Glutamatergic neuron (in vitro differentiated cells): ENCODE data around the gene ZSCAN18. TPM values are rescaled to one million over a fixed set of nuclear protein-coding genes. Genes with fewer than 3 reads are reported as not detected.

Experiments
- DNase-seq: peaks from one replicate; pipeline ENCODE4 v3.0.0; 2022
- H3K27ac Mint-ChIP-seq: one replicate; pipeline ENCODE4 v1.8.0; 2020; ENCODE audit warnings: mild to moderate bottlenecking, mixed read lengths, inconsistent platforms; ENCODE audit not compliant: unreplicated experiment
- H3K27me3 Mint-ChIP-seq: one replicate; pipeline ENCODE4 v1.8.0; 2020; ENCODE audit warnings: mild to moderate bottlenecking, moderate library complexity, mixed read lengths, inconsistent platforms; ENCODE audit not compliant: unreplicated experiment
- H3K36me3 Mint-ChIP-seq: one replicate; pipeline ENCODE4 v1.8.0; 2020; ENCODE audit warnings: mild to moderate bottlenecking, mixed read lengths, inconsistent platforms; ENCODE audit not compliant: unreplicated experiment
- H3K4me1 Mint-ChIP-seq: one replicate; pipeline ENCODE4 v1.8.0; 2020; ENCODE audit warnings: mild to moderate bottlenecking, low read depth, mixed read lengths, inconsistent platforms; ENCODE audit not compliant: unreplicated experiment
- H3K4me3 Mint-ChIP-seq: one replicate; pipeline ENCODE4 v1.8.0; 2020; ENCODE audit warnings: mild to moderate bottlenecking, mixed read lengths, inconsistent platforms; ENCODE audit not compliant: unreplicated experiment
- H3K9me3 Mint-ChIP-seq: one replicate; pipeline ENCODE4 v1.8.0; 2020; ENCODE audit warnings: mild to moderate bottlenecking, moderate library complexity, mixed read lengths, inconsistent platforms; ENCODE audit not compliant: unreplicated experiment
- total RNA-seq: library from RNA; stranded (reverse); fragmentation: NEBNext Ultra II Directional; extraction: Animal tissue kit (Norgen Biotek cat#: 25700); gene quantifications from one replicate; pipeline ENCODE4 v1.2.1, GENCODE V29; 2021; ENCODE audit not compliant: unreplicated experiment
- TF ChIP-seq, protein P1 (sequence below): fragments of 200-600 bp; sonication (generic); IDR thresholded peaks from one replicate; pipeline ENCODE4 v1.5.0; 2021; ENCODE audit not compliant: partially characterized antibody, unreplicated experiment

Gene ZSCAN18
- total RNA-seq, 1 donor from 2014 or later: 66.7 TPM

DNA sequence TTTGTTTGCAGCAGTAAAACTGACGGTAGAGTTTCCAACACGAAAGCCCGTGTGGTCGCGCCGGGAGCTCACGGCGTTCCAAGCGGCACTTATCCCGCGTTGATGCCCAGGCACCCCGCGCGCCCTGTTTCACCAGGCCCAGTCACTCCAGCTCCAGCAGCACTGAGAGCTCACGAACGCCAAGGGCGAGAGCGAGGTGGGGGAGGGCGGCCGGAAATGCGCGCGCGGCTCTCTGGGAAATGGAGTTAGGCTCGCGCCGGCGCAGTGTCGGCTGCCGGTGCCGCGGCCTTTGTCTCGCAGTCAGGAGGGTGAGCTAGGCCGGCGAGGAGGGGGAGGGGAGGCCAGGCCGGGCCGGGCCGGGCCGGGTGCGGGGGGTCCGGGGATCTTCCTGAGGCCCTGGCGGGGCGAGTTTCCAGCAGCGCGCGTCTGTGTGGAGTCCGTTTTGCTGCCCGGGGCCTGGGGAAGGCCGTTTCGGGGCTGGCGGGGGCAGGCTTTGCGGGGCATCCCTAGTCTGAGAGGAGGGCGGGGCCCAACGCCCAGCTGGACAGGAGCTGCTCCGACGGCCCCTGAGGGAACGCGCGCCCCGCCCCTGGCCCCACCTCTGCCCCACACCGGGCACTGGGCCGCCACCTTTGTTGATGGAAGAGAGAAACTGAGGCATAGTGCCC, 38.9 kb downstream of the ZSCAN18 start, which contains the start of gene ZNF135:
TSS of gene ZNF135 (plus strand) at position 280 of the 668 bp plus-strand sequence. CDS start 721 bp downstream, outside the sequence.
- Mint-ChIP-seq H3K9me3 (peaks cover 40% of the 10 kb centered on the region), H3K27me3 (peaks cover 17% of the 10 kb centered on the region), H3K4me3 (peak within 1 kb of the TSS; percentile 87), H3K27ac (peak within 1 kb of the TSS; percentile 97), H3K4me1 (peaks cover 5% of the 10 kb centered on the region), H3K36me3 (peaks cover 53% of the 10 kb centered on the region)
- TF ChIP-seq, protein P1, sequence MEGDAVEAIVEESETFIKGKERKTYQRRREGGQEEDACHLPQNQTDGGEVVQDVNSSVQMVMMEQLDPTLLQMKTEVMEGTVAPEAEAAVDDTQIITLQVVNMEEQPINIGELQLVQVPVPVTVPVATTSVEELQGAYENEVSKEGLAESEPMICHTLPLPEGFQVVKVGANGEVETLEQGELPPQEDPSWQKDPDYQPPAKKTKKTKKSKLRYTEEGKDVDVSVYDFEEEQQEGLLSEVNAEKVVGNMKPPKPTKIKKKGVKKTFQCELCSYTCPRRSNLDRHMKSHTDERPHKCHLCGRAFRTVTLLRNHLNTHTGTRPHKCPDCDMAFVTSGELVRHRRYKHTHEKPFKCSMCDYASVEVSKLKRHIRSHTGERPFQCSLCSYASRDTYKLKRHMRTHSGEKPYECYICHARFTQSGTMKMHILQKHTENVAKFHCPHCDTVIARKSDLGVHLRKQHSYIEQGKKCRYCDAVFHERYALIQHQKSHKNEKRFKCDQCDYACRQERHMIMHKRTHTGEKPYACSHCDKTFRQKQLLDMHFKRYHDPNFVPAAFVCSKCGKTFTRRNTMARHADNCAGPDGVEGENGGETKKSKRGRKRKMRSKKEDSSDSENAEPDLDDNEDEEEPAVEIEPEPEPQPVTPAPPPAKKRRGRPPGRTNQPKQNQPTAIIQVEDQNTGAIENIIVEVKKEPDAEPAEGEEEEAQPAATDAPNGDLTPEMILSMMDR: no peak
- DNase-seq: peak; percentile 94

GRCh38 chr19:58058467-58058866, 39.6 kb downstream of the ZSCAN18 start:
- H3K27me3 Mint-ChIP-seq: peaks cover 17% of the 10 kb centered on the region
- H3K4me3 Mint-ChIP-seq: peak overlapping the region; percentile 87
- no peak for DNase-seq
- TF ChIP-seq, protein P1: no peak
- peaks cover 5% of the 10 kb centered on the region for H3K4me1 Mint-ChIP-seq
- H3K27ac Mint-ChIP-seq: peak overlapping the region; percentile 97
- H3K36me3 Mint-ChIP-seq: peaks cover 46% of the 10 kb centered on the region
- peaks cover 40% of the 10 kb centered on the region for H3K9me3 Mint-ChIP-seq

DNA sequence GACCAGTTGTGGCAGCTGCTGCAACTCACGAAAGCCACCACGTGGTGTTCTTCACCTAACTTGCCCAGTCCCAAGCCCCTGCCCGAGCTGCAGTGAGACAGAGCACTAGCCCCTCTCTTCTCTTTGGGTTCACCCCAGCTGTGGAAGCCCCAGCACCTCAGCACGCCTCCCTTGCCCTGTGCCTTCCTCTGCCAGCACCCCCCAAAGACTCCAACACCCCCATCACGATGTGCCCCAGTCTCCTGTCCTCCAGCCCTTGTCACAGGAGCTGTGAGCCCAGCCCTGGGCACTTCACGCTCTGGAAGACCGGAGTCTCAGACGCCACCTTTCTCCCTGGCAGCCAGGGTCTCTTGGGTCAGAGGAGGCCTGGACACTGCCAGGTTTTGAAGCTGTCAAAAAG, 41.2 kb downstream of the ZSCAN18 start:
- H3K27ac Mint-ChIP-seq: no peak overlapping the region

DNA sequence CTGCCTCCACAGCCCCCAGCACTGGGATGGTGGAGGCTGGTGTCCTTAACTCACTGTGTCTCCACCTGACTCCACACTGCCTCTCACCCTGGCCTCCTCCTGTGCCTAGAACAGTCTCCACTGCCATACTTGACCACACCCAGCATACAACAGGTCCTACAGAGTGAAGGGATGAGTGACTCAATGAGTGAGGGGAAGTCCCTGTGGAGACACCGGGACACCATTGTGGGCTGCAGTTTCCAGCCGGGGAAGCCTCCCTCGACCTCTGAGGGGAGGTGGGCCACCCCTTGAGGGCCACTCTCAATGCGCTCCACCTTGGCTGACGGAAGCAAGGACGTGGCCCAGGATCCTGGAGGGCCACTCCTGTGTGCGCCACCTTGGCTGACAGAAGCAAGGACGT, 41.8 kb downstream of the ZSCAN18 start:
- peaks cover 42% of the 10 kb centered on the region for H3K9me3 Mint-ChIP-seq
- H3K27ac Mint-ChIP-seq: peak overlapping the region; percentile 28
- H3K4me3 Mint-ChIP-seq: no peak overlapping the region

More for the DNA sequence above, 41.2 kb downstream of the ZSCAN18 start:
- Mint-ChIP-seq H3K9me3 (peaks cover 39% of the 10 kb centered on the region), H3K4me1 (peaks cover 5% of the 10 kb centered on the region), H3K27me3 (peaks cover 15% of the 10 kb centered on the region), H3K4me3 (no peak overlapping the region), H3K36me3 (peaks cover 40% of the 10 kb centered on the region)
- DNase-seq: no peak
- TF ChIP-seq, protein P1: no peak

More for the DNA sequence above, 41.8 kb downstream of the ZSCAN18 start:
- peaks cover 5% of the 10 kb centered on the region for H3K4me1 Mint-ChIP-seq
- no peak for DNase-seq
- peaks cover 15% of the 10 kb centered on the region for H3K27me3 Mint-ChIP-seq
- TF ChIP-seq, protein P1: no peak
- peaks cover 34% of the 10 kb centered on the region for H3K36me3 Mint-ChIP-seq
